Fibroblast of skin of left biceps (primary cell): ENCODE results near the gene TAS2R40.
"Not testable (repeated sequence)": the region's sequence is repeated elsewhere in the genome, so short reads cannot be mapped to it uniquely, and the experiment has no call there.

ENCODE experiments used
- DNase-seq, 2 experiments: peaks; one replicate each; pipeline ENCODE4 v3.0.0-alpha.2; 2013; ENCODE audit warnings: low read depth in 2 of 2

The TAS2R40 gene

DNA sequence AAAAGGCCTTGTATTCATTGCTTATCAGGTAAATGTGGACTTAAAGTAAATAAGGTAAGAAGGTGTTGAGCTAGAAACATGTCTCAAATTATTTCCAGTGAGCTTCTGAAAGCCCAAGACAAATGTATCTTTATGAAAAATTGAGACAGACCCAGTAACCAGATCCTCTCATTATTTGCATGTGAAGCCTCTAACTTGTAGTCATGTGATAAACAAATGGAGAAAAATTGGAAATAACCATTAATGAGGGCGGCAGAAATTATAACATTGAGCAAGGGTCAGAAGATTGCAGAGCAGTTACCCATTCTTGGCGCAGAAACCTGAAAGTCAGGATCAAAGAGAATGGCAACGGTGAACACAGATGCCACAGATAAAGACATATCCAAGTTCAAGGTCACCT is at the start of gene TAS2R40:
Gene TAS2R40 (plus strand): TSS at position 301 of the 400 bp plus-strand sequence. CDS start 42 bp downstream, at position 343.
- no peak for DNase-seq

DNA sequence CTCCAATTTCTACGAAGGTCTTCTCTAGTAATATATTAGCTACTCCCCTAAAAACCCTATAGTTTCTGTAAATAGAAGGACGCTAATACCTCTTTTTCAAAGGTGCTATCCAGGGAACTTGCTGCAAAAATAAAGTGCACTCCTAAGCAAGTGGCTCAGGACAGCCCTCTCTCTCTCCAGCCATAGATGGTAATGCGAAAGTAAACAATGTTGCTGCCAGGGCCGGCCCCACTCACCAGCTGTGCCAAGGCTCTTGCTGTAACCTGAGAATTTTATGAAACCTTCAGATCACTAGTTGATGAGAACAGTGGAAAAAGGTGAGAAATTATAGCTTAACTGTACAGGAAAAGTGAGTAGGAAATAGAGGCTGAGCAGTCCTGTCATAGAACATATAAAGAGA is 49.5 kb upstream of the TAS2R40 start:
- DNase-seq: no peak

DNA sequence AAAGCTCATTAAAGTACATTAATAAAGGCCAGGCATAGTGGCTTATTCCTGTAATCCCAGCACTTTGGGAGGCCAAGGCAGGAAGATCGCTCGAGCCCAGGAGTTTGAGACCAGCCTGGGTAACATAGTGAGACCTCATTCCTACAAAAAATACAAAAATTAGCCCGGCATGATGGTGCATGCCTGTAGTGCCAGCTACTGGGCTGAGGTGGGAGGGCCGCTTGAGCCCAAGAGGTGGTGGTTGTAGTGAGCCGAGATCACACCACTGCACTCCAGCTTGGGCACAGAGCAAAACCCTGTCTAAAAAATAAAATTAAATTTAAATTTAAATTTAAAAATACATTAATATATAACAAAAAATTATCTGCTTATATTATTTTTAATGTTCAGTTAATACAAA is 45.7 kb upstream of the TAS2R40 start:
- no peak for DNase-seq

DNA sequence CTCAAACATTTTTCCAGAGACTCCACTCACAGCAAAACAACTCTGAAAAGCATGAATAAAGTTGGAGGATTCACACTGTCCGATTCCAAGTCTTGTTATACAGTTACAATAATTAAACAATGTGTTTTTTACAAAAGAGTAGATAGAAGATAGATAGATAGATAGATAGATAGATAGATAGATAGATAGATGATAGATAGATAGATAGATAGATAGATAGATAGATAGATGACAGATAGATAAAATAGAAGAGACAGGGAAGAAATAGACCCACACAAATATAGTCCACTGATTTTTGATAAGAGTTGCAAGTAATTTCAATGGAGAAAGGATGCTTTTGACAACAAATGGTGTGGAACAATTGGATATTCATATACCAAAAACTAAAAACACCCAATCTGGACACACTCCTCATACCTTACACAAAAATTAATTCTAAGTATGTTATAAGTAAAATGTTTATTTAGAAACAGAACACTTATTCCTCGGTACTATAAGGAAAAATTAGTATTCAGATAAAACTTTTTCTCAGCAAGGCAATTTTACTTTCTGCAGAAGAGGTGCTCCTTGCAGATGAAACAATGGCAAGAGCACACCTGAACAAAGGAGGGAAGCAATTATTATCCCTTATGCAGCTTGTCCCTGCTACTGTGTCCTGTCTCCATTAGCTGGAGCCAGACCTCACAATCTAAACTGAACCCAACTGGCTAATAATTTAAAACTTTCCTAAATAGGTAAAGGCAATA is 44.3 kb upstream of the TAS2R40 start:
- no peak for DNase-seq

DNA sequence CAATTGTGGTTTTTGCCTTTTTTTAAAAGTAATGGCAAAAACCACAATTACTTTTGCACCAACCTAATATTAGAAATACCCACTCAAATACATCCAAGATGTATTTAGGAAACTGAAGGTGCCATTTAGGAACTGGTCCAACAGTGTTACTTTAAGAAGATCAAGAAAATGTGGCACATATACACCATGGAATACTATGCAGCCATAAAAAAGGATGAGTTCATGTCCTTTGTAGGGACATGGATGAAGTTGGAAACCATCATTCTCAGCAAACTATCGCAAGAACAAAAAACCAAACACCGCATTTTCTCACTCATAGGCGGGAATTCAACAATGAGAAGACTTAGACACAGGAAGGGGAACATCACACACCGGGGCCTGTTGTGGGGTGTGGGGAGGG is 41.1 kb upstream of the TAS2R40 start:
- not testable (repeated sequence) for DNase-seq

DNA sequence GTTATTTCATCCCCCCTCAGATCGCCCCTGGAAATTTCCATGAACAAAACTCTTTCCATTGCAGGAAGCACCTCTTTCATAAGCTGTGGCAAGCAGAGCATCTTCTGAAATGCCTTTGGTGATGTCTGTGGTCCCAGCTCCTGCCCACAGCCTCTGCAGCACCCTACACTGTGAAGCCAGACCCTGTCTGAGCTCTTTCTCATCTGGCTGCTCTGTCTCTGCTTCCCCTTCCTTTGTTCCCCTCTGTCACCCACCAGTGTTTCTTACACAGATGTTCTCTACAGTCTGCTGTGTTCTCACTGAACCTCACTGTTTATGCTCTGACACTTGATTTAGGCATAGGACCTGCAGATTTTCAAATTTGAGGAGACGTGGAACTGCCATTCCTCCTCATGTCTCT is 40.5 kb upstream of the TAS2R40 start:
- no peak for DNase-seq

DNA sequence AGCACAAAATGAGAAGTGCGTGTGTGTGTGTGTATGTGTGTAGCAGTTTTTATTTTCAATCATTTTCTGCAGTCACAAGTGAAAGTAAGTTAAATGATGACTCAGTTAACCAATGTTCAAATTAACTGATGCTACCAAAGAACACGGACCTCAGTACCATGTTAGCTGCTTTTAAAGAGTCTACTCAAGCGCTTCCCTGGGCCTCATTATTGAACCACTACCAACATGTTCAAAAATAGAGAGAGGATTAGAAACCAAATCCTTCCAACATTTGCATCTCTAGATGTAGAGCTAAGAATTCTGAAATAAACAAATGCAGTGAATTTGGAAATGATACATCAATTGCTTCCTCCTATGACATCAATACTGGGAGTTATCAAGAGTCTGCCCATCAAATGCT is 38.8 kb upstream of the TAS2R40 start, which contains the start of gene TAS2R39:
Gene TAS2R39 (plus strand): TSS at position 396 of the 400 bp plus-strand sequence. CDS start 0 bp downstream, at position 396.
- no peak for DNase-seq

DNA sequence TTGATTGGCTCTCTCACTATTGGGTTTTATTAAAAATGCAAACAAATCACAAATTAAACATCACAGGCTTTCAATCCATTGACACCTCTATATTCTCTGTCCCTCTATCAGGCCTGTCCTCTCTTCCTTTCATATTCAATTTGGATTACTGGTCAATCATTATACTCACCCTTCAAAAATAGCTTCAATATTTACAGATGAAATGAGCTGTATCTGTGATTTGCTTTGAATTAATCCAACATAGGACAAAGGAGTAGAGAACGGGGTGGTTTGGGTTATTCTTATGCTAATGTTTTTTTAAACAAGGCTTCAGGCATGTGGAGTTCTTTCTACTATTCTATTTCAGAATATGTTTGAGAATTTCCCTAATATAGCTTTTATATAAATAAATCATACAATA is 36.3 kb upstream of the TAS2R40 start:
- no peak for DNase-seq

DNA sequence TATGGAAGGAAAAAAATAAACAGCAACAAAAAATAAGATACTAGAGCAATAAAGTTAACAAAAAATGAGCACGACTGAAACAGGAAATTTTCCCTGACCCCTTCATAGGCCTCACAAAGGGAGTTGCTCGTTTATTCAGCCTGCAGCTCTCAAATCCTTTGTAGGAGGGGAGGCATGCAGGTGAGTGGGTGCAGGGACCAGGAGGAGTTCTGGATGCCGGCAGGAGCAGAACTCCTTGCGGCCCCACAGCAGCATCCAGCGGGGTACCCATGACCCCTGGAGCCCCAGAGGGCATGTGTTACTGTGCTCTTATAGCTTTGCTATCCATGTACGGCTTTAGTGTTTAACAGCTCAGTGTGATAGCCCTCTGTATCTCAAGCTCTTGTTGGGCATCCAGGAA is 32.8 kb upstream of the TAS2R40 start:
- no peak for DNase-seq

DNA sequence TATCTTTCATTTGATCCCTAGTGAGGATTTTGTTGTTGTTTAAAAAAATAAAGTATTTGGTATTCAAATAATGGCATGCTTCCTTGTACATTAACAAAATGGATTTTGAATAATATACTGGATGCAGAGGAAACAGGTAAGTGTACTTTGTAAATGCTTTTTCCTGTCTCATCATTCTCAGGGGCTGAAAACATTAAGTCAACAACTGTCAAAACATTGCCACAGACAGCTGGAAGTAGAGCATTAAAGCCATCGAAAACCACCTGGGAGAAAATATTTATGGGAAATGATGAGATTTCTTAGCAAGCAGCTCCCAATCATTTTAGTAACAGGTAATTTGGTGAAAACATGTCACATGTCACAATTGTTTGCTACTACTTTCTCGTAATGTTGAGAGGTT is 28.0 kb upstream of the TAS2R40 start:
- DNase-seq: no peak

DNA sequence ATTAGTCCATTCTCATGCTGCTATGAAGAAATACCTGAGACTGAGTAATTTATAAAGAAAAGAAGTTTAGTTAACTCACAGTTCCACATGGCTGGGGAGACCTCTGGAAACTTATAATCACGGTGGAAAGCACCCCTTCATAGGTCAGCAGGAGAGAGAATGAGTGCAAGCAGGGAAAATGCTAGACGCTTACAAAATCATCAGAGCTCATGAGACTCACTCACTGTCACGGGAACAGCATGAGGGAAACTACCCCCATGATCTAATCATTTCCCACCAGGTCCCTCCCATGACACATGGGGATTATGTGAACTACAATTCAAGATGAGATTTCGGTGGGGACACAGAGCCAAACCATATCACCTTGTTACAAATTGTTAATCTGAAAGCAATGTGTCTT is 22.8 kb upstream of the TAS2R40 start:
- no peak for DNase-seq

DNA sequence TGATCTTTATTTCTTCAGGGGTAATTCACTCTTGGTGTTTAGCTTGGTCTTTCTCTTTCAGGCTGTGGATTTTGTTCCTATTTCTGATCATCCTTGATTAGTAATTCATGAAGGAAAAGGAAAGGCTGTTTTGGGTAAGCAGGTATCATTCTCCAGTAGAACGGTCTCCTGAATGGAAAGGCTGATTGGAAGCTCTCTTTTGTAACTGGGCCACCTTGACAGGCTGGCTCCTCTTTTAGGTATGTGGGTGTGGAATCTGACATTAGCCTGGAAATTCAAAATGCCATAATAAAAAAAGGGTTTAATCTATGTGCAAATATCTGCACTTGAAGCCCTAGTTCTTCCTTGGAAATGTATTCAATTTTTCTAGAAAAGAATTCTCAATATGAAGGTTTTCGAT is 19.7 kb upstream of the TAS2R40 start:
- no peak for DNase-seq

DNA sequence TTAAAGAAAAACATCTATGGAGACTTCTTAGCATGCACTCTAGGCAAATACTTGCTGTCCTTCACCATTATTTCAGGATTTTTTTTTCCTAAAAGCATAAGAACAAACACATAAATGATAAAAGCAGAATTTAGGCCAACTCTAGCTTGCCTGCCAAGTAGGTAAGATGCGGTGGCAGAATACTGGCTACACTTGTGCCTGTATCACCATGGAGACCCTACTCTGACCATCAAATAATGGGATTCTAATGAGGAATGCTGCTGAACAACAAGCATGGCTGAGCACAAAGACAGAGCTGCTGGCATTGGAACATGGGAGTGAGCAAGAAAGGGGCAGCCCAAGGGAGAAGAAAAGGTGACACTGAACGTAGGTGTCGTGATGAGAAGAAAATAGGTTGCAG is 18.5 kb upstream of the TAS2R40 start:
- no peak for DNase-seq

DNA sequence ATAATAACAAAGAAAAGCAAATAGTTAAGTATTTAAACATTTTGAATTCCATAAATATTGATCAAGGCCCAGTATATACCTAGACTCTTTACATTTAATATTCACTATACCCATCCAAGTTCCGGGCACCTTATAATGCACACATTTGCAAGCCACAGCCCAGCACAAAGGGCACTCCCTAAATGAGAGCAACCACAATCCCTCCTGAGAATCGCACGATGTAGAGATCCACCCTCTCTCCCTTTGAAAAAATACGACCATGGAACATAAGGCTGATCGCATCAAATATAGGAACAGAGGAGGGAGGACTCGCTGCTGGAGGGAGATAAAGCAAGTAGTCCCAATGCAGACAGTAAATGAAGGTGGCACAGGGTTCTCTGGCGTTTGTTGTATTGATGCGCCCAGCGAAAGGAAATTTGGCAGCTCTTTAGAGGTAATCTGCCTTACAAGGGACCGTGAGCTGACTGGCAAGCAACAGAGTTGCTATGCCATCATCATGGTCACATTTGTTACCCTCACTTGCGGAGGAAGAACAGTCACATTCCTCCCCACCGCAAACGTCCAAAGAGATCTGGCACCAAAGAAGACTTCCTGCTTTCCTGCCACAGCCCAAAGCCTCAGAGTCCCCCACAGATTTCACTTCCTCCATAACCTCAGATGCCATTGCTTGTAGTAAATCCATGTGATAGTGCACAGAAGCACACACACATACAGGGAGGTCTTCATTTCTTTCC is 16.1 kb upstream of the TAS2R40 start:
- no peak for DNase-seq

DNA sequence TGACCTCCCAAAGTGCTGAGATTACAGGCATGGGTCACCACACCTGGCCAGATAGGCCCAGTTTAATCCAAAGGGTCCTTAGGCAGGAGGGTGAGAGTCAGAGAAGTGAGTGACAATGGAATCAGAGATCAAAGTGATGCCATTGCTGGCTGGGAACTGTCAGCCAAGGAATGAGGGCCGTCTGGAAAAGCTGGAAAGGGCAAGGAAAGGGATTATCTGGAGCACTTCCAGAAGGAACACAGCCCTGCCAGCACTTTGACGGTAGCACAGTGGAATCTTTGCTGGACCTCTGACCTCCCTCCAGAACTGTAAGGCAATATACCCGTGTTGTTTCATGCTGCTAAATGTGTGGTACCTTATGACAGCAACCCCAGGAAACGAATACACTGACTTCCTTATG is 11.3 kb upstream of the TAS2R40 start:
- DNase-seq: no peak

DNA sequence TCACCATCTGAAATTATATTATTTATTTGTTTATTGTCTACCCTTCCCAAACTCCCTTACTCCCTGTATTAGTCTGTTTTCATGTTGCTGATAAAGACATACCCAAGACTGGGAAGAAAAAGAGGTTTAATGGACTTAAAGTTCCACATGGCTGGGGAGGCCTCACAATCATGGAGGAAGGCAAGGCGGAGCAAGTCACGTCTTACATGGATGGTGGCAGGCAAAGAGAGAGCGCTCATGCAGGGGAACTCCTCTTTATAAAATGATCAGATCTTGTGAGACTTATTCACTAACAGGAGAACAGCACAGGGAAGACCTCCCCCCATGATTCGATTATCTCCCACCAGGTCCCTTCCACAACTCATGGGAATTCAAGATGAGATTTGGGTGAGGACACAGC is 8.4 kb upstream of the TAS2R40 start:
- DNase-seq: not testable (repeated sequence)

DNA sequence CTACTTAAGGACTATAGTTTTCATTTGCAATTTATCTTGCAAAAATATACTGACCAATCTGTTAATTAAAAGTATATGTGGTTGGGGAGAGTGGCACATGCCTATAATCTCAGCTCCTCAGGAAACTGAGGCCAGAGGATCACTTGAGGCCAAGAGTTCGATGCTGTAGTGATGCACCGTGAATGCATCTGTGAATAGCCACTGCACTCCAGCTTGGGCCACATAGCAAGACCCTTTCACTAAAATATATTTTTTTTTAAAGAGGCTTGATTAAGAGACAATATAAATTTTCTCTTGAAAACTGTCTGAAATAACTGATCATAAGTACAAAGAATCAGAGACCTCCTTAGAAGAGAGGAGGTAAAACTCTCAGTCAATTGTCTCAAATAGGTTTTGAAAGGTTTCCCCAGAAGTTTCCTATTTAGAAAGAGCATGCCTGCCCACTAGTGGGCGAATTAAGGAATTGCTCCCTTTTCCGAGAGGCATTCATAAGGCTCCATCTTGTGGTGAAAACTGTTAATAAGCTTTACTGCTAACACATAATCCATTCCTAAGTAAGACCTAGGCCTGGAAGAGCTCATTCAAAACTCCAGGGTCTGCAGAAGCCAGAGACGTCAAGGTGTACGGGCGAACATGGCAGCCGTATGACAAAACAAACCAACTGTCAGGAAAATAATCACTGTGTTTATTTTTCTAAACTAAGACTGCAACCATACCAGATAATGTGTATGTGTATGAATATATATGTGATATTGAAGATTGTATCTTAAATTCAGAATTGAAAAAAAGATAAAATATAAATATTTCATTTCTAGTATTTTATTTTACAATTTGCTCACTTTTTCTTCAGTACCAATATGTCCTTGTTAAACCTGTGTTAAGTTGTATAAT is 6.8 kb upstream of the TAS2R40 start:
- DNase-seq: peak; percentile 48 to 57

DNA sequence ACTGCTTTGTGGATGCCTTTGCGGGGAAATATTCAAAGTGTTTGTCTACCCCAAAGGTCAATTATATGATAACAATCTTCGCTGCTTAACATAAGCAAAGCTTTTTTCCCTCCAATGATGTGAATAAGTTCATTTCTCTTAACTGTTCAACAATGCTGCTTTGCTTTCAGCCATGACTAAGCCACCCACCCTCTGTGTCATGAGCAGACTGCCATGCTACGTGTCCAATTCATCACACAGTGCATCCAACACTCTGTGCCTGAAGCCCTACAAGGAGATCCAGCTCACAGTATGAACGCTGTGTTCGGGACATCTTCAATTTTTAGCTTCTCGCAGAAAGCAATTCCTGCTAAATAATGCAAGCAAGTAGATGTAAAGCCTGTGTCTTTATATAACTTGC is 5.7 kb upstream of the TAS2R40 start:
- no peak for DNase-seq

DNA sequence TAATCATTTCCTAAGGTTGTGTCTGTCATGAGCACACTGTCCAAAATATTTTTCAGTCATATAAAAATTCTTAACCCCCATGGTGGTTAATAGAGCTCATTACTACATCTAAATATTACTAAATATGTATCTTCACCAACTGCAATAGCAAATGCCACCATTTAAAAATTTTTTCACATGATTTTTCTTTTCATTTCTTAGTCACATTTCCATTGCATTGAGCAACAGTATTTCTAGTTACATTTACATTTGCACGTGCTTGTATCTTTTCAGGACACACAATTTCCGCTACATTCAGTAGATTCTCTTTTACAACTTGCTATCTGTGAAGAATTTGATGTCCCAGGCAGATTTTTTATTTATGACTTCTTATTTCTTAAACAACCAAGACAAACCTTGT is 5.2 kb upstream of the TAS2R40 start:
- no peak for DNase-seq

DNA sequence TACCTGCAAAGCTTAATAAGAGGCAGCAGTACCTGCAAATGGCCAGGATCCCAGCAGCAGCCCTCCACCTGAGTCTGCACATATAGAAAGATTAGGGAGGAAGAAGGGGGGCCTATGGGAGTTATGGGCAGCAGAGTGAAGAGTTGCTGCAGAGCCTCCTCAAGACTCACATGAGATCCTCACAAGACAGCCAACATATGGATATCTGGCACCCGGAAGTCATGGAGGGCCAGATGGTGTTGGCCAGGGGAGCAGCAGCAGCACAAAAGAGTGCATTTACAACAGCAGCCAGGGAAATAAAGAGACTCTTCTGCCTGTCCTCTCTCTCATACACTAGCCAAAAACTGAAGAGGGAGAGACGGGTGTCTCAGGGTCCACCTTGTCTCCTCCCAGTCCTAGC is 4.0 kb upstream of the TAS2R40 start:
- no peak for DNase-seq

DNA sequence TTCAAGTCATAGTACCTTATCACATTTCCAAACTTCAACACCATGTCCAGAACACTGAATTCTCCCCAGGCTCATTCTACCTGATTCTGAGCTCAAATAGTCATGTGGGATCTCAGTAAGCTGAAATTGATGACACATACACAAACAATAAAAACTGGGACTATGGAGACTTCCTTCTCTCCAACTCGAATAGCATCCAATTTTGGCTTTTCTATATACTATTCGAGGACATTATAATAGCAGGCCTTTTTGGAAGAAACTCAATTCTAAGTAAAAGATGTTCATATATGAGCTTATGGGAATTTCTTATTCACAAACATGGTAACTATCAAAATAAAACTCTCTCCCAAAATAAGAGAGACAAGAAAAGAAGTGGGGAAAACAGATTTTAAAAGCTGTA is 551 bp upstream of the TAS2R40 start:
- DNase-seq: no peak

DNA sequence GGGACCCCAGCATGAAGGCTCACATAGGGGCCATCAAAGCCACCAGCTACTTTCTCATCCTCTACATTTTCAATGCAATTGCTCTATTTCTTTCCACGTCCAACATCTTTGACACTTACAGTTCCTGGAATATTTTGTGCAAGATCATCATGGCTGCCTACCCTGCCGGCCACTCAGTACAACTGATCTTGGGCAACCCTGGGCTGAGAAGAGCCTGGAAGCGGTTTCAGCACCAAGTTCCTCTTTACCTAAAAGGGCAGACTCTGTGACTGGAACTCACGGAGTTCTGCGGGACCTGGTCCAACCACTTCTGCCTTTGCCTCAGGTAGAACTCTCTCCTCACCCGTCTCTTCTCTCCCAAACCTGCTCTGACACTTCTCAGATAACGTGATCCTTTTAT is 945 bp downstream of the TAS2R40 start:
- DNase-seq: no peak
